RKO (cell line): ENCODE measurements around the gene GTF2E1.
"Not testable (repeated sequence)": the region's sequence is repeated elsewhere in the genome, so short reads cannot be mapped to it uniquely, and the experiment has no call there.

Experiments used
- DNase-seq: peaks from one replicate; pipeline ENCODE4 v3.0.0-alpha.2; 2016; ENCODE audit warnings: low spot score

The GTF2E1 gene

DNA sequence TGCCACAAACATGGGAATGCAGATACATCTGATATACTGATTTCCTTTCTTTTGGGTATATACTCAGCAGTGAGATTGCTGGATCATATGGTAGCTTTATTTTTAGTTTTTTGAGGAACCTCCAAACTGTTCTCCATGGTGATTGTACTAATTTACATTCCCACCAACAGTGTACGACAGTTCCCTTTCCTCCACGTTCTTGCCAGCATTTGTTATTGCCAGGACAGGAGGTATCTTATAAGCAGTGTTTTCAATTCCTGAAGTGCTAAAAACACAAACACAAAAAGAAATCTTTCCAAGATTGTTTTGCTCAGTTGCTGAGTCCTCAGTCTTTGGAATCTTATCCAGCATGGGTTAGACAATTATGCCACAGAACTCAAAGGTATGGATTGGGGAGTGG is 13.5 kb downstream of the GTF2E1 start:
- no peak for DNase-seq

DNA sequence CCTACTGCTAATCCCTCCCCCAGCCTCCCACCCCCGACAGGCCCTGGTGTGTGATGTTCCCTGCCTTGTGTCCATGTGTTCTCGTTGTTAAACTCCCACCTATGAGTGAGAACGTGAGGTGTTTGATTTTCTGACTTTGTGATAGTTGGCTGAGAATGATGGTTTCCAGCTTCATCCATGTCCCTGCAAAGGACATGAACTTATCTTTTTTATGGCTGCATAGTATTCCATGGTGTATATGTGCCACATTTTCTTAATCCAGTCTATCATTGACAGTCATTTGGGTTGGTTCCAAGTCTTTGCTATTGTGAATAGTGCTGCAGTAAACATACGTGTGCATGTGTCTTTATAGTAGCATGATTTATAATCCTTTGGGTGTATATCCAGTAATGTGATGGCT is 16.0 kb downstream of the GTF2E1 start:
- DNase-seq = not testable (repeated sequence)

DNA sequence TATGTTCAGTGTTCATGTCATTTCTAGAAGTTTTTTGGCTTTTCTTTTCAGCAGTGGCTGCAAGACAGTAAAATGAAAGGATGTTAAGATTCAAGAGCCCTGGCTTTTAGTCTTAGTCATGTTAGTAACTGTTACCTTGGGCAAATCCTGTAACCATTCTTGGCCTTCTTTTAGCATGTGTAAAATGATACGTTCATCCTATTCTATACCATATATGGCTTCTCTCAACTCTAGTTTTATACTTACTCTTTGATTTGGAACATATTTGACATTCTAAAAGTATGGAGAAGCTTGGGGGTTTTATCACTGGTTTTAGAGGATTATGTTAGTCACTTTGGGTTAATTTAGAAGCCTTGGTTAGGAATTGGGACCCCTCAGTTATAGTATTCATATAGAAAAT is 20.1 kb downstream of the GTF2E1 start:
- DNase-seq = no peak

DNA sequence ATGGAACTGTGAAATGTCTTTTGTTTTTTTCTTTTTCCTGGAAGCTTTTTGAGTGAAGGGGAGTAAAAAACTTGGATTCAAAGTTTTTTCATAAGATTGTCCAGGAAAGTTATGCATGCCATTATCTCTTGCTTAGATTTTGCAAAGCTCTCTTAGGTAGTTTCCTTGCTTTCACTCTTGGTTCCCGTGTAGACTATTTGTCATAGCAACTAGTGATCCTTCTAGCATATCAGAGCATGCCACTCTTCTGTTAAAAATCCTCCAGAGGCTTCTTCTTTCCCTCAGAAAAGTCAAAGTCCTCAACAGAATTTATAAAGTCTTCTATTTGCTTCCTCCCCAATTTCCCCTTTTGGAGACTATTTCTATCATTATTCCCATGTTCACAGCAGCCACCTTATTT is 21.1 kb downstream of the GTF2E1 start:
- no peak for DNase-seq

DNA sequence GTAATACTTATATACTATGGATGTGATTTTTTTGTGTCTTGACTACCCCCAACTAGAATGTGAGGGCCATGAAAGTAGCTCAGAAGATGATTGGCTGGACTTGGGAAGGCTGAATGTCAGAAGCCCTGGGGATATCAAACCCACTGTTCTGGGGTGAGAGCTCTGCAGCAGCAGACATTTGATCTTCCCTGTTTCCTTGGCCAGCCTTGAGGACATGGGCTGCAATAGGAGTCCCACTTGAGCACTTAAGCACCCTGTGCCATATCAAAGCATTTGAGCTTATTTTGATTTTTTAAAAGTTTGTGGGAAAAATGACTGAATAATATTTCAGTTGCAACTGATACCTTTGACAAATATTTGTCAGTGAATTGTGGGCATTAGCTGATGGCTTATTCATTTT is 21.7 kb downstream of the GTF2E1 start:
- DNase-seq = no peak

DNA sequence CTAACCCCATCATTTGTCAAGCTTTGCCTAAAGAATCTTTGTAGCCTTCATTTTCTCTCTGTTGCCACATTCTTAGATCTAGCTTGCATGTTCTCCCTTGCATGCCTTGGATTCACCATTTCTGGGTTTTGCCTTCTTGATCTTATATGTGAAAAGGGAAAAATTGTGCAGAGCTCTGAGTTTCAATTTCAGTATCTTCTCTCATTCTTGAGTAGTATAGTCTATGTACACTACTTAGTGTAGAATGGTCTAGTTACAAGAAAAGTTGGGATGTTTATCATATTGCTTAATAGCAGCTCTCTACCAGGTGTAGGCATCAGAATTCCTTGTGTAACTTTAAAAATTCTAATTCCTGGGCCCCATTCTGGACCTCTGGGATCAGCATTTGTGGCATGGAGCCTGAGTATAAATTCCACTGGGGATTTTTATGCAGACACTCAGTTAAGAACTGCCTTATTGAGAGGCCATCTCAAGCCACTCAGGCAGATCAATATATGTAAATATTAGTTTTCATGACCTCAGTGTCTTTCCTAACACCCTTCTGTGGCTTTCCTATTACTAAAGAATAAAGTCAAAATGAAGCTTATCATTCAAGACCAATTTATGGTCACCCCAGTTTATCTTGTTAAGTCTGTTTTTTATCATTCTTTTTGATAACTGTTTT is 23.4 kb downstream of the GTF2E1 start:
- no peak for DNase-seq

DNA sequence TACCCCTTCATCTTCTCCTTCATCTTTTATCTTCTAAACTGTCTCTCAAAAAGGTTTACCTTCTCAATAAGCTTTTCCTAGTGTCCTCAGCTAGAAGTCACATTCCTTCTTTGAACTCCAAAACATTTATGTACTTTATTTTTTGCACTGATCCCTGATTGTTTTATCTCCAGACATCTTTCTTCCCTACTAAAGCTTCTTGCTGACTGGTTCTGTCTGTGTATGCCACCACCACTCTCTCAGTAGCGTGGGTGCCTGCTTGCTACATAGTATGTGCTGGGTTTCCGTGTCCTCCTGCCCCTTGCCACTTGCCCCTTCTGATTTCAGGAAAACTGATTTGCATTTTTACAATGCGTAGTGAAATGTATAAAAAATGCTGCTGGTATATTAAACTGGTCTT is 24.0 kb downstream of the GTF2E1 start:
- DNase-seq = no peak

DNA sequence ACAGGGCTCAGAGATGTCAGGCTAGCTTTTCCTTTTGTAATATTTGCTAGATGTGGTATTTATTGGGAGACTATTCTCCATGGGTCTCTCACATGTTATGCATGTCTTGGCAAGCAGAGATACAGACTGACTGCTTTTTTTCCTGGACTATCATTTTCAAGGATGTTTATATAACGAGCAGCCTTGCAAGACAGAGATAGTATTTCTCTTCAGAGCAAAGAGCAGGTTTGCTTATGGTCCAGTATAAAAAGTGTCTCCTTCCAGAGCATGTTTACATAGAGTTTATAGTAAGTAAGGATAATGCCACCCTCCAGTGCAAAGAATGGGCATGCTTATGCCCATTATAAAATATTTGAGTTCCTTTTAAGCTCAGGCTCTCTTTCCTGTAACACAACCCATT is 24.6 kb downstream of the GTF2E1 start:
- DNase-seq = no peak

DNA sequence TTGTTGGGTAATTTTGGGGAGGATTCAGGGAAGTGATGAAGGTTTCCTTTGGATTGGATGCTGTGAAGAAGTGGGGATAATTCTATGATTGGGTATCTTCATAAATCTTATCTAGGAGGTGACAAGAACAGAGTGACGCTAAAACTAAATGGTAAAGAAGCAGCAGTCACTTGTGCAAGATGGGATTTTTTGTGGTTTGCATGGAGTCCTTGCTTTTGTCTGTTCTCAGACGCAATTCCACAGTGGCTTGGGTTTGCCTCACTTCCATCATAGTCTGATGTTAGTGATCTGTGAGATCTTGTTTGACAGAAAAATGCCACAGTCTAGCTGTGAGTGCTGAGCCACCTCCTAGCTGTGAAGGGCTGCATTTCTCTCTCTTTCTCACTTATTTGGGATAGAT is 26.9 kb downstream of the GTF2E1 start:
- no peak for DNase-seq

DNA sequence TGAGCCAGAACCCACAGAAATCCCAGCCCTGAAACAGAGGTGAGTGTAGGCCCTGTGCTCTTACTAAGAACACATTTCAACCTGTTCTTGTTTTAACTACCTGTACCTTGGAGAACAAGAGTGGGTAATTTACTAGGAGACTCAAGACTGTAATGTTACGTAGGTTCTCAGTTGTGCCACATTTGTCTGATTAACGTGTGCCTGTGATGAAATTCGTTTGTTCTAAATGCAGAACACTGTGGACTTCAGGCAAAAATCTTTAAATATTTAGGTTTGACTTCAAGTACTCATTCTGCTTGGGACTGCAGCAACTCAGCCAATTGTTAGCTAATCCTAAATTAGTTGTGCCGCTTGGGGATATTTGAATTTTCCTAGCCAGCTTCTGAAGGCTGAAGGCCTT is 28.3 kb downstream of the GTF2E1 start:
- DNase-seq = no peak

DNA sequence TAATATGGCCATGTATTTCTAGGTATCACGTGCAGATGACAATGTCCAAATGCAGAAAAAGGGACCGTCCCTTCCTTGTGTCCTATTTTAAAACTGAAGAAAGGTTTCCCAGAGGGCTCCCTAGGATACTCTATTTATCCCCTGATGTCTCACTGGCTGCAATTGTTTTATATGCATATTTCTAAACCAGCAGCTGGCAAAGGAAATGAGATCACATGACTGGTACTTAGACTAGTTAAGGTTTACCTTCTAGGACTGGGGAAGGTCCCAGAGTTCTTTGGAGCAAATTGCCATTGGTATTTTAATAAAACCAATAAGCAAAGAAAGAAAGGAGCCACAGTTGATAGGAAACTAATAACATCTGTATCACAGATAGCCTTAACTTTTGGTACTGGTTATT is 29.5 kb downstream of the GTF2E1 start:
- no peak for DNase-seq

DNA sequence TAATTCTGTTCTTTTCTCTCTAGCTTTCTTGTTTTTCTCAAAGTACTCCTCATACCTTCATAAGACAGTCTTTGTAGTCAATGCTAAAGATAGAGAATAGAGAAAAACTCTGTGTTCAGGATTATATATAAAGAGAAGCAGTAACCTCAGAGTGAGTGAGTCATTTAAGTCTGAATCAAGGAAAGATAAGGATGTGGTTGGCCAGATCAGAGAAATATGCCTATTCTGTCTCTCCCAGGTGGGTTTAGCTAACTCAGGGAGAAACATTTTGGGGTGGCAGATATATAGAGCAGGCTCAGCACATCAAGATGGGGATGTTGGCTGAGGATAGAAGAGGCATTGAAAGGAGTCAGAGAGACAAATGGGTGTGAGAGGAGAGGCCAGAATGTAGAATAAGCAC is 31.4 kb downstream of the GTF2E1 start:
- DNase-seq = peak; percentile 33

DNA sequence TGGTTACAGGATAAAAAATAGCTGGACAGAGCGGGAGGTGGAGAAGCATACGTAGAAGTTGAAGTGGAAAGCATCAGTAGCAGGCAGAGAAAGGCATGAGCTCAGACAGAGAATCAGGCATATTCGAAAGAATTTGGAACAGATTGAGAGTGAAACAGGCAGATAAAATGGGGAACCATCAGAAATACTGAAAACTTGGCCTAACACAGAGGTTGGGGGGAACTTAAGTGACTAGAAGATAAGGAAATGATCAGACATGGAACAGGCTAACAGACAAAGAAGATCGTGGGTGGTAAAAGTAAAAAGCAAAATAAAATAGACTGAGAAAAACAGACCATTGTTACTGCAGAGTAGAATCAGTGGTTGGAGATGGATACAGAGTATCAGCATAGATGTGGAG is 32.9 kb downstream of the GTF2E1 start:
- no peak for DNase-seq

DNA sequence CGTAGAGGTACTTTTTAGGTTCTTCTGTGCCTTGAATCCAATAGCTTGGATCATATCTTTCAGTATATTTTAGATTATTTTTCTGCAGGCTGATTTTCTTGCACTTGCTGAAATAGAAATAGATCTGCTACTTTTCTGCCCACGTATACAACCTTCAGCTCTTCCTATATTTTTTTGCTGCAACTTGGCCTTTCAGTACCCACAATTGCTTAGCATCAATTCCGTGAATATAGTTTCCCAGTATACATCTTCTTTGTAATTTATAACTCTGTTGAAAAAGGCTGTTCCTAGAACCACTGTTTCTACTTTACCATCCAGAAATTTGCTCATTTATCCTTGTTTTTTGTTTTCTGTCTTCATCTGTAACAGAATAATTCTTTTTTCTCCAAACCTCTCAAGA is 36.2 kb downstream of the GTF2E1 start:
- no peak for DNase-seq

DNA sequence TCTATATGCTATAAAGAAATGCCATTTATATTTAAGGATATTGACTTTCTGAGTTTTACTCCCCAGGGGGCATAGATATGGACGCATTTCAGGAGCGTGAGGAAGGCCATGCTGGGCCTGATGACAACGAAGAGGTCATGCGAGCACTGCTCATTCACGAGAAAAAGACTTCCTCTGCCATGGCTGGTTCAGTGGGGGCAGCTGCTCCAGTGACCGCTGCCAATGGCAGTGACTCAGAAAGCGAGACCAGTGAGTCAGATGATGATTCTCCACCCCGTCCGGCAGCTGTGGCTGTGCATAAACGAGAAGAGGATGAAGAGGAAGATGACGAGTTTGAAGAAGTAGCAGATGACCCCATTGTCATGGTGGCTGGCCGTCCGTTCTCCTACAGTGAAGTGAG is 38.4 kb downstream of the GTF2E1 start:
- peak; percentile 97 for DNase-seq

DNA sequence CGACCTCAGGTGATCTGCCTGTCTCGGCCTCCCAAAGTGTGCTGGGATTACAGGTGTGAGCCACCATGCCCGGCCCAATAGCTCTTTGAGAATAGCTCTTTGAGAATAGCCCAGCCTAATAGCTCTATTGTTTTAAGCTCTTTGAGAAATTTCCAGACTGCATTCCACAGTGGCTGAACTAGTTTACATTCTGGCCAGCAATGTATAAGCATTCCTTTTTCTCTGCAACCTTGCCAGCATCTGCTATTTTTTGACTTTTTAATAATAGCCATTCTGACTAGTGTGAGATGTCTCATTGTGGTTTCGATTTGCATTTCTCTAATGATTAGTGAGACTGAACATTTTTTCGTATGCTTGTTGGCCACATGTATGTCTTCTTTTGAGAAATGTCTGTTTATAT is 43.3 kb downstream of the GTF2E1 start:
- DNase-seq = not testable (repeated sequence)

DNA sequence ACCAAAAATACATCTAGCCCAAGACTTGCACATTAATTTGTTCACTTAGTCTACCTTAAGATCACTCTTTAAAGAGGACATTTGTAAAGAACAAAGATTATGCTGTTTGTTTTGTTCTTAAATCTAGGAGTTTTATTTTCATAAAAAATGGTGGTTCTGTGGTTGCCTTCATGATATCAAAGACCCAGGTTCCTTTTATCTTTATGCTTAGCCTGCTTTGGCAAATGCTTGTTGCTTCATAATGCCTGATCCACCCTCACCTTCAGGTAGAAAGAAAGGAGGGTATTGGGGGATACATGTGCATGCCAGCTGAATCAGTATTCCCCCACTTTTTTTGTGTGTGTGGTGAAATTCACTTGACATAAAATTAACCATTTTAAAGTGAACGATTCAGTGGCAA is 48.5 kb downstream of the GTF2E1 start:
- no peak for DNase-seq

DNA sequence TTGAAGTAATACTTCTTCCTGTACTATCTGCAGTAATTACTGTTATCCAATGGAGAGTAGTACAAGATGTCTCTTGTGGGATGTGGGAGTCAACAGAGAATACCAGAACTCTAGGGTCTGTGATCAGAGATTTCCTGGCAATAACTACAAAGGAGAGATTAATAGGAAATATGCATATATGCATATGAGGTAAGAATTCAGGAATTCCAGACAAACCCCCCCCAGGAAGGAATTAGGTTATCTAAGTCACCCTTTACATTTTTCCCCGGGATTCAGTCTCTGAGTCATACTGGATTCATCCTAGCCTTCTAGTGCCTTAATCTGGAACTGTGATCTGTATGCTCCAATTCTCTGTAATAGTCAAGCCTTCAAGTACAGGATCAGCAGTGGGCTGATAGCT is 49.4 kb downstream of the GTF2E1 start:
- peak; percentile 88 for DNase-seq

DNA sequence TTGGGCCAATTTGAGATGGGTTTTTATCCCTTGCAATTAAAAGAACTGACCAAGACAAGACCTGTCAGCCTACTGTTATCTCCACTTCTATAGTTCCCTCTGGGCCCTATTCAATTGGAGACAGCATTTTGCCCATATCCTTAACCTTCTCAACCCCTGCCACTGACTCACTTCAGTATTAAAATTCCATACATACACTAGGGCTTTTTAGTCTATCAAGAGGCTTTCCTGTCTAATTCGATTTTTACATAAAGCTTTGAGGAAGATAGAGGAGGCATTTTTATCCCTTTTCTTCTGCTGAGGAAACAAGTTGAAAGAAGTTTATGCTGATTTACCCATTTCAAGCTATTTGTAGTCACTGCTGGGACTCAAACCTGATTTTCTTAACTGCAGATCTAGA is 51.1 kb downstream of the GTF2E1 start:
- DNase-seq = no peak

DNA sequence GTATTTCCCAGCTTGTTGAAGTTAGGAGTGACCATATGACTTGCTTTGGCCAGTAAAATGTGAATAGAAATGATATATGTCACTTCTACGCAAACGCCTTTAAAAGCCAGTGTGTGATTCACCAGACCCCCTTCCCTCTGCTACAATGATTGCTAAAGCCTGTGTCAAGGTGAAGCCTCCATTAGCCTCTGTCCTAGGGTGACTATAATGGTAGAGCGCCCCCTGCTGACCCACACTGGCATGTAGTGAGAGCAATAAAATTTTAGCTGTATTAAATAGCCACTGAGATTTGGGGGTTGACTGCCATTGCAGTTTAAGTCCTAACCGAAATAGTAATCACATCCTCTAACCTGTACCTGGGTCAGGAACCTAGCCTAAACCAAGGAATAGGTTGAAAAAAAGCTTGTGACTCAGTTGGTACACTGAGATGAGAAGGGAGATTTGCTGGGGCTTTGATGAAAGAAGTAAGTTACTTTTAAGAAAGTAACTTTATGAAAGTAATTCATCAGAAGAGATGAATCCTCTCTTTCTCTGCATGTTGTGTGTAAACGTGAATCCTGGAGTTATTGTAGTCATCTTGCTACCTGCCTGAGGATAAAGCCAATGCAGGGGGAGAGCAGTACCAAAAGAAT is 52.6 kb downstream of the GTF2E1 start:
- peak; percentile 30 for DNase-seq

DNA sequence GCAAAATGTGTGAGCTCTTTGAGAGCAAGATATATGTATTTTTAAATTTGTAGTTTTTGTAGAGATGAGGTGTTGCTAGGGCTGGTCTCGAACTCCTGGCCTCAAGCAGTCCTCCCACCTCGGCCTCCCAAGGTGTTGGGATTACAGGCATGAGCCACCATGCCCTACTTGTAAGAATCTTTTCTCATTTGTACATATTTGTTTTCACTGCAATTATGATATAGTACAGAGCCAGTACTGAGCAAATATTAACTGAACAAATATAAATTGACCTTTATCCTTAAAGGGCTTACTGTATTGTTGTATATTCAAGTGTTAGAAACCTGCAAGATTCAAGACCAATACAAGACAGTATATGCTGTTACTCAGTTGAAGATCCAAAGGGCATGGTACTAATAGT is 53.4 kb downstream of the GTF2E1 start:
- no peak for DNase-seq

DNA sequence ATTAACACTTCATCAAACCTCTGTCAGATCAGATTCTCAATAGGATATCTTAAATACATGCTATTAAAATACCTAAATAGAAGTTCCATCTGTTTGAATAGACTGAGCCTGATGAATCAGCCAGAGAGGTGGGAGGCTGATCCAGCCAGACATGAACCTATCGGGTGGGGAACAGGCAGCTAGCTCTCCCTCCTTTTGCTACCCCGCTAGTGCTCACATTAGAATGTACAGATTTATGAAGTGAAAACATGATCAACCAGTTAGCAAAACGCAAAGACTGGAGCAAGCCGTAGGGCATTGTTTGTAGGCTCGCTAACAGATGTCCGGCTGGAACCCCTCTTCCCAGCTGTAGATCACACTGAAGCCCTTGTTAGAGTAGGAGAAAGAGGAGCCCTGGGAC is 54.4 kb downstream of the GTF2E1 start:
- no peak for DNase-seq

DNA sequence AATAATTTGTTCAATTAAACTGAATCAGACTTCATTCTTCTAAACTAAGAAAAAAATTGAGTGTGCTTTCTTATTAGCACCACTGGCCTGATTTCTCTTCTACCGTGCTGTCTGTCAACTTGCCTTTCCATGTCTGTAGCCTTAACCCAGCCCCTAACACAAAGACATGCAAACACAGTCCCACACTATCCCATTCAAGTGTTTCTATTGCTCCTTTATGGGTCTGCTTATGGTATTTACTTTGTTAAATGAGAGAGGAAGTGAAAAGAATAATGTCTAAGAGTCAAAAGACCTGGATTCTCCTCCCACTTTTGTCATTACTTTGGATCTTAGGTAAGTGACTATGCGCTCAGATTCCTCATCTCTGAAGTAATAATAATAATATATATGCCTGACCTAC is 55.3 kb downstream of the GTF2E1 start:
- no peak for DNase-seq

DNA sequence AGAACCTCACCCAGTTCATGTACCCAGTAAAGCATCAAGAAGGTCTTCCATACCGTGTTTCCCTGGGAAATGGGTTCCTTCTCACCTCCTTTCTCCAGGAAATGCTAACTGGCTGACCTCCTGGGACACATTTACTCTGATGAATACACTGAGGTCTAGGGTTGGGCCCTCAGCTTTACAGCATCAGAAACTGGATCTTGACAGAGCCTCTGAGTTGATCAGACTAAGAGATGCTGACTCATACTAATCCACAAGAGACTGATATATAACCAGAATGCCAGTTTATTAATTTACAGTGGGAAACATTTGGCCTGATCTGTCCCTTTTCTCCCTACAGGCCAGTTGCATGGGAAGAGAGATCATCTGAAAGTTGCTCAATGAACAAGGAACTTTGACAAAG is 55.8 kb downstream of the GTF2E1 start:
- no peak for DNase-seq
